ENCODE data around the gene ARHGEF7. TPM values are rescaled to one million over a fixed set of nuclear protein-coding genes. Genes with fewer than 3 reads are reported as not detected.

ARHGEF7 gene
- total RNA-seq, 1 experiment from 2014 or later, result 72.5 TPM

DNA sequence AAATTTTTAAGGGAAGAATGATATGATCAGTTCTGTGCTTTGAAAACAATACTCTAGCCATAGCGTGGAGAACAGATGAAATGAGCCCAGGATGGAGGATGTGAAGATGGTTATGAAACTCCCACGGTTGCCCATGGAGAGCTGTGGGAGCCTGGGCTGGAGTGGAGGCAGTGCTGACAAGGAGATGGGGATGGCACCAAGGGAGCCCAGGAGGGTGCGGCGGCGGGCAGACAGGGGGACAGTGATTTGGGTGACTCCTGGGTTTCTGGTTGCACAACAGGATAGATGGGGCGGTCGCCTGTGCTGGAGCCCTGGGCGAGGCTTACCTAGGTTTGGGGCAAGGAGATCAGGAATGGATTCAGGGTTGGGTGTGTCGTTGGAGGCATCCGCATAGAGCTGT is 15.9 kb downstream of the ARHGEF7 start:
- Histone ChIP-seq H3K27ac (no peak overlapping the region), H3K36me3 (no peaks in the 10 kb centered on the region), H3K27me3 (replicated peaks) (peaks cover 39% of the 10 kb centered on the region), H3K4me1 (replicated peaks) (no peaks in the 10 kb centered on the region), H3K4me3 (no peak overlapping the region), H3K9me3 (replicated peaks) (no peaks in the 10 kb centered on the region; the same call in 1 of the 2 replicates)
- no peak for DNase-seq (ENCODE audit: low read depth in 1 of 2, low spot score in 2 of 2)

DNA sequence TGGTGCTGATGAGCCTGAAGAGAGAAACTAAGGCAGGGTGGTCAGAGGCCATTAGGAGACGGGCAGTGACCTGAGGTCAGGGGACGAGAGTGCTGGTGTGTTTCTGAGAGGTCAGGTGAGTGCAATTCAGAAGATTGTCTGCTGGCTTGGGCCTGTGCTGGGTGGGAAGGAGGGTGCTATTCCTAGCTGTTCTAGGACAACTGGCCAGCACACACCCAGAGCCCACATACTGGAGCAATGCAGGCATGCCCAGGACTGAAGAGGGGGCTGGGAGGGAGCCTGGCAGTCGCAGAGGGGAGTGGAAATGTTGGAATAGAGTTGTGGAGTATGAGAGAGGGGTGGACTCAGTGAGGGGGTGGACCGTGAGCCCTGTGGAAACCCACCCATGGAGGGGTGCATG is 16.5 kb downstream of the ARHGEF7 start:
- Histone ChIP-seq H3K36me3 (no peaks in the 10 kb centered on the region), H3K4me3 (no peak overlapping the region), H3K27me3 (replicated peaks) (peaks cover 42% of the 10 kb centered on the region), H3K27ac (no peak overlapping the region), H3K4me1 (replicated peaks) (no peaks in the 10 kb centered on the region), H3K9me3 (replicated peaks) (no peaks in the 10 kb centered on the region; the same call in 1 of the 2 replicates)
- DNase-seq (ENCODE audit: low read depth in 1 of 2, low spot score in 2 of 2), result no peak

DNA sequence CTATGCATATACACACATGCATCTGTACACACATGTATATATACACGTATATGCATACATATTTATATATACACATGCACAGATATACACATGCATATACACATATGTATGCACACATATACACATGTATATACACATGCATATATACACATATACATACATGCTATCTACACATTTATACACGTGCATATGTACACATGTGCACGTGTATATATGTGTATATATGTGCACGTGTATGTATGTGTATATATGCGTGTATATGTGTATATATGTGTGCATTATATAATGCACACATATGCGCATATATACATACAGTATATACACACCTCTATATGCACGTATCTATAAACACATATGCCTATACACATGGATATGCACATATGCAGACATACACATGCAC is 17.8 kb downstream of the ARHGEF7 start:
- no peaks in the 10 kb centered on the region; the same call in 1 of the 2 replicates for H3K9me3 ChIP-seq (replicated peaks)
- H3K27ac ChIP-seq, result no peak overlapping the region
- no peak overlapping the region for H3K4me3 ChIP-seq
- DNase-seq (ENCODE audit: low read depth in 1 of 2, low spot score in 2 of 2), result no peak
- H3K27me3 ChIP-seq (replicated peaks), result peaks cover 45% of the 10 kb centered on the region
- no peaks in the 10 kb centered on the region for H3K36me3 ChIP-seq
- H3K4me1 ChIP-seq (replicated peaks), result no peaks in the 10 kb centered on the region

DNA sequence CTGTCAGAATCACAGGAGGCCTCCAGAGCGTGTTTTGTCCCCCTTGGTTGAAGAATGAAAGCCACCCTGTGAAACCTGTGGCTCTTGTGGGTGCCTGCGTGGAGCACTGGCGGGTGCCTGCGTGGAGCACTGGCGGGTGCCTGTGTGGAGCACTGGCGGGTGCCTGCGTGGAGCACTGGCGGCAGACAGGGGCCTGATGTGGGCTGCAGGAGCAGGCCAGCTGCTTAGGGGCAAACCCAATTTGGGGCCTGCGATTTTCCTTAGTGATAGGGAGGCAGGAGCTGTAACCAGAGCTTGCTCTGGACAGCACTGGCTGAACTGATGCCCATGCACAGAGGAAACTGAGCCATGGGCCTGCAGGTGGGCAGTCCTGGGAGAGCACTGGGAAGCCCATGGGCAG is 24.3 kb downstream of the ARHGEF7 start:
- H3K4me1 ChIP-seq (replicated peaks), result no peaks in the 10 kb centered on the region
- H3K9me3 ChIP-seq (replicated peaks), result no peaks in the 10 kb centered on the region
- H3K27ac ChIP-seq, result no peak overlapping the region

DNA sequence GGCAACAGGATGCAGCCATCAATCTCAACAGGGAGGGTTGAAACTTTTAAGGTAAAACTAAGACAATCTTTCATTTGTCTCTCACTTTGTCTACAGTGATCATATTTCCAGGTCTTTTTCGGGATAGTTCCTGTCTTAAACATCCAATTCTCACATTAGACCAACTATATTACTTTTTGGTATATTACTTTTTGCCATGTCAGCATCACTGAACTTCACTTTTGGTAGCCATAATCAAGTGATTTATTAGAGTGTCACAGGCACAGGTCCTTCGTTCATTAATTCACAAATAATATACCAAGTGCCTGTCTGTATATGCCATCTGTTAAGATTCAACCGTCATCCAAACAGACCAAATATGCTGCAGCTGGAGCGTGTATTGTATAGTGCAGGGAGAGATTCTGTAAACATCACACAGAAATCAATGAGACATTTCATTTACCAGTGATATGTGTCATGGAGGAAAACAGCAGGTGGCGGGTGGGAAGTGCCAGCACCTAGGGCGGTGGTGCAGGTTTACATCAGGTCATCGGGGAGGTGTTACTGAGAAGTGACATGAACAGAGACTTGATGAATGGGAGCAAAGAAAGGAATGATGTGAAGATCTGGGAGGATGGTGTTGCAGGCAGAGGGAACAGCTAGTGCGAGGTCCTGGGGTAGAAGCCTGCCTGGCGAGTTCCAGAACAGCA is 24.9 kb downstream of the ARHGEF7 start:
- H3K4me3 ChIP-seq, result no peak overlapping the region
- no peak overlapping the region for H3K27ac ChIP-seq
- peak in 1 of 2 experiments; percentile 4 for DNase-seq (ENCODE audit: low read depth in 1 of 2, low spot score in 2 of 2)
- H3K4me1 ChIP-seq (replicated peaks), result no peaks in the 10 kb centered on the region
- no peaks in the 10 kb centered on the region for H3K36me3 ChIP-seq
- no peaks in the 10 kb centered on the region for H3K9me3 ChIP-seq (replicated peaks)
- peaks cover 88% of the 10 kb centered on the region for H3K27me3 ChIP-seq (replicated peaks)

More for the DNA sequence above, 24.3 kb downstream of the ARHGEF7 start:
- DNase-seq (ENCODE audit: low read depth in 1 of 2, low spot score in 2 of 2), result peak in 1 of 2 experiments; percentile 5
- Histone ChIP-seq H3K4me3 (no peak overlapping the region), H3K27me3 (replicated peaks) (peaks cover 88% of the 10 kb centered on the region), H3K36me3 (no peaks in the 10 kb centered on the region)

DNA sequence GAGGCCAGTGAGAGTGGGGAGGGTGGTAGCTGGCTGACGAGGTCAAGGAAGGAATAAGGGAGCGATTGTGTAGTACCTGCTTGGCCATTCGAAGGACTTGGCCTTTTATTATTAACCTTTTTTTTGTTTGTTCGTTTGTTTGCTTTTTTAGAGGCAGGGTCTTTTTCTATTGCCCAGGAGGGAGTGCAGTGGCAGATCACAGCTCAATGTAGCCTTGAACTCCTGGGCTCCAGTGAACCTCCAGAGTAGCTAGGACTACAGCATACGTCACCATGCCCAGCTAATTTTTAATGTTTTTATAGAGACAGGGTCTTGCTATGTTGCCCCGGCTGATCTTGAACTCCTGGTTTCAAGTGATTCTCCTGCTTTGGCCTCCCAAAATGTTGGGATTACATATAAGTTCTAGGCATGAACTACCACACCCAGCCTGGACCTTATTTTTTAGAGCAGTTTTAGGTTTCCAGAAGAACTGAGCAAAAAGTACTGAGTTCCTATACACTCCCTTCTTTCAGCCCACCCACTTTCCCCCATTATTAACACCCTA is 25.5 kb downstream of the ARHGEF7 start:
- H3K36me3 ChIP-seq, result no peaks in the 10 kb centered on the region
- H3K9me3 ChIP-seq (replicated peaks), result no peaks in the 10 kb centered on the region
- DNase-seq (ENCODE audit: low read depth in 1 of 2, low spot score in 2 of 2), result no peak
- H3K27ac ChIP-seq, result no peak overlapping the region
- no peak overlapping the region for H3K4me3 ChIP-seq
- peaks cover 89% of the 10 kb centered on the region for H3K27me3 ChIP-seq (replicated peaks)
- no peaks in the 10 kb centered on the region for H3K4me1 ChIP-seq (replicated peaks)

DNA sequence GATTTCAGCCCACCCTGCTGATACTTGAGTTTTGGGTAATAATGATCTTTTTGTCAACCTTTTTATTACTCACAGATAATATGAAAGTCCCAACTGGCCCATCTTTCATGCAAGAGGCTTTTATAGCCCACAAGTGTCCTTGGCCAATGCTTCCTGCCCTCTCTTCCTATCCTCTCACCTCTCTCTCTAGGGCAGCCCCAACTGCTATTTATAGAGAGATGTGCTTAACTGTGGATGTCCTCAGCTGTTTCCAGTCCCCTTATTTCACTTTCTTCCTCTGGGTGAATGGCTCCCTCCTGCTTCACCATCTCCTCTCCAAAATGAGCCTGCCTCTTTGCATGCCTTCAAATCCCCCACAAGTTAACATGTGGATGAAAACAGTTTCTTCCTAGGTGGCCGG is 27.4 kb downstream of the ARHGEF7 start:
- Histone ChIP-seq H3K4me3 (no peak overlapping the region), H3K36me3 (no peaks in the 10 kb centered on the region), H3K9me3 (replicated peaks) (no peaks in the 10 kb centered on the region), H3K4me1 (replicated peaks) (no peaks in the 10 kb centered on the region), H3K27me3 (replicated peaks) (peaks cover 90% of the 10 kb centered on the region), H3K27ac (no peak overlapping the region)
- DNase-seq (ENCODE audit: low read depth in 1 of 2, low spot score in 2 of 2), result no peak

DNA sequence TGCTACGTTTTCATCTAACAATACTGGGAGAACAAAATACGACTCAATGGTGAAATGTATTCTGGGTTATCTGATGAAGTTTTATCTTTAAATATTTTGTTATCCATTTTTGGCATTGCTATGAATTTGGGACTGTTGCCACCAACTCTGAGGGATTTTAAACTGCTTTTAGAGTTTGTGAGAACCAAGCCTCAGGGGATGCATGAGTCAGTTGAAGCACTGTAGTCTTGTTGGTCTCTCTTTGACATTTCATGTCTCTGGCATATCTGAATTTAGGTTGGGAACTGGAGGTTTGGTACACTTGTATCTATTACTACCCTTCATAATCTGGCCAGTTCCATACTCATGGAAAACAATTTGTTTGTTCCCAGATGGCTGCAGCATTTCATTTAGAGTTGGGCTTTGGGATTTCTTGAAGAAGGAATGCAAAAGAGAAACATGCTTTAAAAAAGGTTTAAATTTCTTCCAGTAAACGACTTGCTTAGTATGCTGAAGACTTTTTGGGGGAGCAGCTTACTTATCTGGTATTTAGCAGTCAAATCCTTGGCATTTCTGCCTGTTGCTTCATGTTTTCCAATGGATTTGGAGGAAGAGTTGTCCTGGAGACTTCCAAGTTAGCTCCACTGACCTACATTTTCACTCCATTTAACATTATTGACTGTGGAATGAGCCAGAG is 28.9 kb downstream of the ARHGEF7 start:
- H3K4me1 ChIP-seq (replicated peaks), result no peaks in the 10 kb centered on the region
- H3K27ac ChIP-seq, result no peak overlapping the region
- no peaks in the 10 kb centered on the region for H3K9me3 ChIP-seq (replicated peaks)
- H3K4me3 ChIP-seq, result no peak overlapping the region
- no peak for DNase-seq (ENCODE audit: low read depth in 1 of 2, low spot score in 2 of 2)
- H3K36me3 ChIP-seq, result no peaks in the 10 kb centered on the region
- peaks cover 88% of the 10 kb centered on the region for H3K27me3 ChIP-seq (replicated peaks)

DNA sequence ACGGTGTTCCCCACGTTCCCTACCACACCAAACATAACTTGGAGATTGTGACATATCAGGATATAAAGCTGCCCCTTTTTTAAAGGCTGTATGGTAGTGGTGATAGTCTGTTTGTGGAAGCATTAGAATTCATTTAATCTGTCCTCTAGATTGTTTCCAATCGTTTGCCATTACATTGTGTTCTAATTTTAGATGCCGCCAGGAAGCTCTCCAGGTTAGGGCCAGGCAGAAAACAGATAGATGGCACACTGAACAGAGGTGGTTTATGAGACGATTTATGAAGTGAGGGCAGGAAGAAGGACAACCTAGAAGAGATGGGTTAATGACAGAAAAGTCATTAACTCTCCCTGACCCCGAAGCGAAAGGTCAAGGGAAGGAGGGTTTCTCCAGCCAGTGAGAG is 30.0 kb downstream of the ARHGEF7 start:
- no peak for DNase-seq (ENCODE audit: low read depth in 1 of 2, low spot score in 2 of 2)
- Histone ChIP-seq H3K4me3 (no peak overlapping the region), H3K27me3 (replicated peaks) (peaks cover 86% of the 10 kb centered on the region), H3K9me3 (replicated peaks) (no peaks in the 10 kb centered on the region), H3K36me3 (no peaks in the 10 kb centered on the region), H3K4me1 (replicated peaks) (no peaks in the 10 kb centered on the region), H3K27ac (no peak overlapping the region)

DNA sequence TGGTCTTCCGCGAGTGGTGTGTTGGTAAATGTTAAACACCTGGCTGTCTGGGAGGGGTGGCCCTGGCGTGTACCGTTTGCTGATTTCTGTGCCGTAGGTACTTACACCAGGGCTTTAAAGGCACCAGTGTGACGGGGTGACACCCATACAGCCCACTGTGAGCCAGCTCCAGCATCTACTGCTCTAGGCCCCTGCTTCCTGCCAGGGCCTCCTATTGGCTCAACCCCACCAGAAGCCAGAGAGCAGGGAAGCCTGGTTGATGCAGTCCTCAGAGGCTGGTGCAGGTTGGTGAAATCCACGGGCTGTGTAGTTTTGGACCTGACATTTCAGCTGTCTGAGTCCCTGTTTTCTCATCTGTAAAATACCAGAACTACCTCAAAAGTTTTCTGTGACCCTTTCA is 30.4 kb downstream of the ARHGEF7 start:
- Histone ChIP-seq H3K27me3 (replicated peaks) (peaks cover 82% of the 10 kb centered on the region), H3K4me1 (replicated peaks) (no peaks in the 10 kb centered on the region), H3K27ac (no peak overlapping the region), H3K9me3 (replicated peaks) (no peaks in the 10 kb centered on the region), H3K4me3 (no peak overlapping the region), H3K36me3 (no peaks in the 10 kb centered on the region)
- DNase-seq (ENCODE audit: low read depth in 1 of 2, low spot score in 2 of 2), result no peak

DNA sequence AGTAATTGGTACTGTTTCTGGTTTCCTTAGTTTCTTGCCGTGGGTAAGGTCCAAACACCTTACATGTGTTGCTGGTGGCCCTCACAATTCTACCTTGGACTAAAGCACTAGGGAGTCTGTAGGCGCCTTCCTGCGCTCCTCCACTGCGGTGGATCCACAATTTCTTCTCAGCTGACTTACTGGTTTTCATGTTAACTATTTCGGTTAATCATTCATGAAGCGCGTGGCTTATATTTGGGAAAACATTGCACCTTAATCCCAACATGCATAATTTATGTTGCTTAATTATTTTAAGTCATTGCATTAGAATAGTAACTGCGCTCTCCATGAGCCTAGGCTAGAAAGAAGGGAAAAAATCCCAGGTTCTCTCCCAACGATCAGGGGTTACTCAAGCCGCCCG is 37.7 kb downstream of the ARHGEF7 start:
- no peak for DNase-seq (ENCODE audit: low read depth in 1 of 2, low spot score in 2 of 2)
- H3K36me3 ChIP-seq, result peaks cover 22% of the 10 kb centered on the region

DNA sequence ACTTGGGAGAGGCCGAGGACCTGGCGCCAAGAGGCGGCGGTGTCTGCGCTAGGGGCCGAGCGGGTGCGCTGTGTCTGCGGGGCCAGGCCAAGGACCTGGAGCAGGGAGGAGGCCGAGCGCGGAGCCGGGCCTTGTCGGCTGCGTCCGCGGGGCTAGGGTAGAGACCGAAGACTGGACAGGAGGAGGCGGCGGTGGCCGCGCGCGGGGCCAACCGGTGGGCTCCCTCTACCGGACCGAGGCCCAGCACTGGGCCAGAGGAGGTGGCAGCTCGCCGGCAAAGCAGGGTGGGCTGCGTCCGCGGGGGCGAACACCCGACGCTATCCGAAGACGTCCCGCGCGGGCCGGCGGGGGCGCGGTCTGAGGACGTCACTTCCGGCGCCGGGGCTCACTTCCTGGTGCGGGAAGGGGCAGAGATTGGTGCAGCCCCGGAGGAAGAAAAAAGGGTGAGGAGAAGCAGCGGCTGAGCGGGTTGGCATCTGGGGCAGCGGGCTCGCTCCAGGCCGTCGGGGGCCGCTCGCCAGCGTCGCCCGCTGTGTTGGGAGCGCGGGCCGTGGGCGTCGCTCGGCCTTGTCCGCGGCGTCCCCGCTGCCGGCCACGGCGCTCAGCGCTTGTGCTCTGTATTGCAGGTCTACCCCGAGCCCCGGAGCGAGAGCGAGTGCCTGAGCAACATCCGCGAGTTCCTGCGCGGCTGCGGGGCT is 38.3 kb downstream of the ARHGEF7 start:
- H3K4me3 ChIP-seq, result peak overlapping the region; percentile 91
- H3K9me3 ChIP-seq (replicated peaks), result no peaks in the 10 kb centered on the region
- peak overlapping the region; percentile 88 for H3K27ac ChIP-seq
- H3K4me1 ChIP-seq (replicated peaks), result peaks cover 18% of the 10 kb centered on the region
- peak; percentile 100 for DNase-seq (ENCODE audit: low read depth in 1 of 2, low spot score in 2 of 2)
- peaks cover 14% of the 10 kb centered on the region for H3K27me3 ChIP-seq (replicated peaks)
- H3K36me3 ChIP-seq, result peaks cover 28% of the 10 kb centered on the region

More for the DNA sequence above, 37.7 kb downstream of the ARHGEF7 start:
- H3K4me1 ChIP-seq (replicated peaks), result peaks cover 18% of the 10 kb centered on the region
- H3K27ac ChIP-seq, result peak overlapping the region; percentile 88
- H3K27me3 ChIP-seq (replicated peaks), result peaks cover 20% of the 10 kb centered on the region
- H3K9me3 ChIP-seq (replicated peaks), result no peaks in the 10 kb centered on the region
- peak overlapping the region; percentile 91 for H3K4me3 ChIP-seq

DNA sequence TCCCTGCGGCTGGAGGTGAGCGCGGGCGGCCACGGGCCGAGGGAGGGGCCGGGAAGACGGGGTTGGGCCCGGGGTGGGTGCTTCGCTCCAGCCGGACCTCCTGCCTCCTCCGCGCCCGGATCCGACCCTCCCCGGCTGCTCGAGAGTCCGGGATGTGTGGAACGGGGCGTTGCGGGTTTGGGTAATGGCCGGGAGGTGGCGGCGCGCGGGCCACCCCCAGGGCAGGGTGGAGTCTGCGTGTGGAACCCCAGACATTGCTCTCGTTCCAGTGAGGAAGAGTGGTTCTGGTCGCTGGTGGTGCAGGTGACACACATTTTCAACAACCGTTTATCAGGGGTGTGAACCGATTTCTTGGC is 38.8 kb downstream of the ARHGEF7 start:
- no peak for DNase-seq (ENCODE audit: low read depth in 1 of 2, low spot score in 2 of 2)
- H3K27me3 ChIP-seq (replicated peaks), result peaks cover 9% of the 10 kb centered on the region; the same call in 1 of the 2 replicates
- H3K4me3 ChIP-seq, result peak overlapping the region; percentile 91
- no peaks in the 10 kb centered on the region for H3K9me3 ChIP-seq (replicated peaks)
- peaks cover 33% of the 10 kb centered on the region for H3K36me3 ChIP-seq
- peak overlapping the region; percentile 88 for H3K27ac ChIP-seq
- H3K4me1 ChIP-seq (replicated peaks), result peaks cover 18% of the 10 kb centered on the region

DNA sequence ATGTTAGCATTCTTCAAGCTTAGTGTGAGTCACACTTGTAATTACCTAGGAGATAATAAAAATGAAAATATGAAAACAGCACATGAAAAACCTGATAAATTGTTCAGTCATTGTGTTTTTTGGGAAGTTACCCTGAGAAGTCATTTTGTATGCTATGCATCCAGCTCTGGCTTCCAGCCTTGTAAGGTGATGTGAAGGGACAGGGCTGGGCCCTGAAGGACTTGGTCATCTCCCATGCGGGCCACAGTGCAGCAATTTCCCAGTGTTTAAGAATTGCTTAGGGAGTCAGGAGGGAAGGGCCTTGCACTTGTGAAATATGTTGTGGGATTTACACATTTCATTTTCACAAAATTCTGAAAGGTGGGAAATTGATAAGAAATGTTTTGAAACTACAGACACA is 41.3 kb downstream of the ARHGEF7 start:
- no peaks in the 10 kb centered on the region for H3K9me3 ChIP-seq (replicated peaks)
- H3K36me3 ChIP-seq, result peaks cover 57% of the 10 kb centered on the region
- H3K4me1 ChIP-seq (replicated peaks), result peaks cover 18% of the 10 kb centered on the region
- H3K27me3 ChIP-seq (replicated peaks), result no peaks in the 10 kb centered on the region
- no peak overlapping the region for H3K4me3 ChIP-seq
- no peak overlapping the region for H3K27ac ChIP-seq
- DNase-seq (ENCODE audit: low read depth in 1 of 2, low spot score in 2 of 2), result no peak
